GM23338 (cell line): Measurements from ENCODE around the gene SETX. TPM values are rescaled to one million over a fixed set of nuclear protein-coding genes. Genes with fewer than 3 reads are reported as not detected.
A peak's percentile ranks its signal among the peaks of the same experiment; 100 is the strongest.

Experiments
- ATAC-seq: fragments of 200-7000 bp; cut with Tn5 transposase; 3 replicates; pipeline ENCODE4 v1.9.1; 2020
- DNase-seq: peaks from one replicate; pipeline ENCODE4 v3.0.0-alpha.2; 2015; ENCODE audit warnings: low spot score
- H2AFZ ChIP-seq: fragments of 200-600 bp; sonication (generic); 2 replicates; pipeline ENCODE4 v1.8.0; 2016; ENCODE audit warnings: antibody characterized with exemption, mild to moderate bottlenecking, moderate library complexity
- H3F3A ChIP-seq: fragments of 200-600 bp; sonication (generic); replicated peaks from 2 replicates; pipeline ENCODE4 v1.8.0; 2017; ENCODE audit warnings: antibody characterized with exemption, mixed run types, low read depth
- H3K27ac ChIP-seq: fragments of 200-600 bp; sonication (generic); 2 replicates; pipeline ENCODE4 v1.6.1; 2016; ENCODE audit warnings: low read depth
- H3K27me3 ChIP-seq: fragments of 200-600 bp; sonication (generic); 2 replicates; pipeline ENCODE4 v1.8.0; 2016; ENCODE audit warnings: mild to moderate bottlenecking, mixed run types, moderate library complexity; ENCODE audit not compliant: insufficient read depth
- H3K36me3 ChIP-seq: fragments of 200-600 bp; sonication (generic); 2 replicates; pipeline ENCODE4 v1.8.0; 2016; ENCODE audit warnings: mild to moderate bottlenecking; ENCODE audit not compliant: insufficient read depth
- H3K4me1 ChIP-seq: fragments of 200-600 bp; sonication (generic); 2 replicates; pipeline ENCODE4 v1.8.0; 2016; ENCODE audit warnings: mild to moderate bottlenecking, moderate library complexity; ENCODE audit not compliant: insufficient read depth
- H3K4me2 ChIP-seq: fragments of 200-600 bp; sonication (generic); 2 replicates; pipeline ENCODE4 v1.7.1; 2017; ENCODE audit warnings: mixed run types
- H3K4me3 ChIP-seq: fragments of 200-600 bp; sonication (generic); 2 replicates; pipeline ENCODE4 v1.6.1; 2016; ENCODE audit warnings: mixed run types
- H3K79me2 ChIP-seq: fragments of 200-600 bp; sonication (generic); replicated peaks from 2 replicates; pipeline ENCODE4 v1.8.0; 2017; ENCODE audit warnings: mild to moderate bottlenecking; ENCODE audit not compliant: insufficient read depth
- H3K9me2 ChIP-seq: fragments of 200-600 bp; sonication (generic); 2 replicates; pipeline ENCODE4 v1.8.0; 2017; ENCODE audit not compliant: insufficient read depth
- H4K20me1 ChIP-seq: fragments of 200-600 bp; sonication (generic); replicated peaks from 2 replicates; pipeline ENCODE4 v1.8.0; 2017; ENCODE audit warnings: mild to moderate bottlenecking; ENCODE audit not compliant: insufficient read depth
- H3K27ac Mint-ChIP-seq: 2 replicates; pipeline ENCODE4 v1.8.0; 2020; ENCODE audit warnings: inconsistent platforms, mild to moderate bottlenecking, moderate library complexity, mixed read lengths
- H3K27me3 Mint-ChIP-seq: 3 replicates; pipeline ENCODE4 v1.8.0; 2022; ENCODE audit warnings: low read depth, mild to moderate bottlenecking, moderate library complexity, mixed read lengths, inconsistent platforms; ENCODE audit not compliant: insufficient read depth, poor library complexity
- H3K36me3 Mint-ChIP-seq: 3 replicates; pipeline ENCODE4 v1.8.0; 2021; ENCODE audit warnings: low read depth, mild to moderate bottlenecking, inconsistent platforms, moderate library complexity, mixed read lengths
- H3K4me1 Mint-ChIP-seq: 3 replicates; pipeline ENCODE4 v1.8.0; 2020; ENCODE audit warnings: mild to moderate bottlenecking, inconsistent platforms, mixed read lengths
- H3K4me3 Mint-ChIP-seq: 3 replicates; pipeline ENCODE4 v1.8.0; 2021; ENCODE audit warnings: moderate library complexity, mild to moderate bottlenecking, inconsistent platforms, mixed read lengths
- H3K9me3 Mint-ChIP-seq: 3 replicates; pipeline ENCODE4 v1.8.0; 2020; ENCODE audit warnings: moderate library complexity, mild to moderate bottlenecking, inconsistent platforms, mixed read lengths
- CREB1 ChIP-seq: fragments of 250-450 bp; sonication (Bioruptor Pico); IDR thresholded peaks from 2 replicates; pipeline ENCODE4 v1.5.0; 2020; ENCODE audit warnings: low read depth, mild to moderate bottlenecking, moderate library complexity
- EZH2 ChIP-seq: fragments of 200-600 bp; sonication (generic); IDR thresholded peaks from one replicate; pipeline ENCODE4 v1.8.0; 2017; ENCODE audit warnings: antibody characterized with exemption, mild to moderate bottlenecking, low read depth; ENCODE audit not compliant: unreplicated experiment
- EZH2phosphoT487 ChIP-seq: fragments of 200-600 bp; sonication (generic); IDR thresholded peaks from one replicate; pipeline ENCODE4 v1.8.1; 2018; ENCODE audit warnings: antibody characterized with exemption; ENCODE audit not compliant: unreplicated experiment
- JUNB ChIP-seq: IDR thresholded peaks from one replicate; pipeline ENCODE4 v1.6.1; 2016; ENCODE audit warnings: antibody characterized with exemption; ENCODE audit not compliant: unreplicated experiment
- NANOG ChIP-seq: IDR thresholded peaks from 2 replicates; pipeline ENCODE4 v1.6.1; 2016; ENCODE audit warnings: antibody characterized with exemption, borderline replicate concordance
- STAT1 ChIP-seq: IDR thresholded peaks from one replicate; pipeline ENCODE4 v1.6.1; 2016; ENCODE audit warnings: antibody characterized with exemption; ENCODE audit not compliant: unreplicated experiment
- ZNF114 ChIP-seq: fragments of 250-450 bp; sonication (Bioruptor Pico); IDR thresholded peaks from 2 replicates; pipeline ENCODE4 v1.5.0; 2020; ENCODE audit warnings: mild to moderate bottlenecking, moderate library complexity
- ZNF331 ChIP-seq: fragments of 250-450 bp; sonication (Bioruptor Pico); IDR thresholded peaks from 2 replicates; pipeline ENCODE4 v1.5.0; 2020; ENCODE audit warnings: low read depth, mild to moderate bottlenecking, moderate library complexity
- polyA plus RNA-seq: library from polyadenylated mRNA; unstranded; fragments of >200 nt; fragmentation: Nextera tagmentation; extraction: Ambion mirVana; gene quantifications from 2 replicates; pipeline ENCODE4 v1.2.1, GENCODE V29; 2016
- total RNA-seq: library from RNA; depleted of rRNA; stranded (reverse); fragments of >200 nt; shearing (Covaris generic); gene quantifications from 2 replicates; pipeline ENCODE4 v1.2.3, GENCODE V29; 2014
- TF ChIP-seq, protein P1 (sequence below): fragments of 250-450 bp; sonication (Bioruptor Pico); IDR thresholded peaks from 2 replicates; pipeline ENCODE4 v1.5.0; 2020; ENCODE audit warnings: mild to moderate bottlenecking, moderate library complexity
- TF ChIP-seq, protein P2 (sequence below): IDR thresholded peaks from one replicate; pipeline ENCODE4 v1.6.1; 2018; ENCODE audit warnings: antibody characterized with exemption; ENCODE audit not compliant: unreplicated experiment
- TF ChIP-seq, protein P3 (sequence below): IDR thresholded peaks from 2 replicates; pipeline ENCODE4 v1.6.1; 2016; ENCODE audit warnings: antibody characterized with exemption

SETX gene
- total and polyA plus RNA-seq, 2 experiments from 2014 or later = 17.5 to 49.9 TPM

DNA sequence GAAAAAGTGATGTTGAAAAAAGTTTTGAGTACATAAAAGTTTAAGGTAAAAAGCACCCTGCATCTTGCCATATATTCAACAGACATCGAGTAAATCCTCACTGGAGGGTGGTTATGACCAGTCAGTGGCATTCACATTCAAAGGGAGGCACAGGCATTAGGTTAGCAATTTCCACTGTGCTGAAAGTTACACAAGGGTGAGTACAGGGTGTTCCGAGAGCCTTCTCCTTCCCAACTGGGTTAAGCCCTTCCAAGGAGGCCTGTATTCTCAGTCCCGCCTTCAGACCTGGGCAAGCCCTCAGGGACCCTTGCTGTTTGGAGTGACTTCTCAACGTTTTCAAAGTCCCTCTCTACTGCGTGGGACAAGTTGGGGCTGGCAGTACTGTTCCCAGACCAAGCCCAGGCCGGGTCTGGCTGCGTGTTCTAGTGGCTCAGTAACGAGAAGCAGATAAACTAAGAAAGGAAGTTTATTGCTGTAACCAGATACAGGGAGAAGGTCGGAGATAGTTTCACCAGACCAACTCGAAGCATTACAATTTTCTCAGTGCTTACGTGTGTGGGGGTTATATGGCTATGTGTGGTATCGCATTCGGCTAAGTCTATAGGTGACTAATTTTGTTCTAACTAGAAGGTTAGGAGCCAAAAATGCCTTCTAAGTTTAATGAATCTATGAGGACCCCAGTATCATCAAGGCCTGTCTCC, 13.0 kb upstream of the SETX start:
- ATAC-seq (no peak), DNase-seq (no peak)
- Mint-ChIP-seq H3K27ac (no peak overlapping the region), H3K4me1 (peaks cover 3% of the 10 kb centered on the region; the same call in 2 of the 3 replicates), H3K9me3 (no peaks in the 10 kb centered on the region), H3K27me3 (peaks cover 7% of the 10 kb centered on the region), H3K4me3 (no peak overlapping the region), H3K36me3 (no peaks in the 10 kb centered on the region)
- H3K4me3 ChIP-seq = no peak overlapping the region
- no peaks in the 10 kb centered on the region for H4K20me1 ChIP-seq
- no peaks in the 10 kb centered on the region for H3K9me2 ChIP-seq
- peak overlapping the region; percentile 47; the same call in 1 of the 2 replicates for H2AFZ ChIP-seq
- no peaks in the 10 kb centered on the region for H3K36me3 ChIP-seq
- no peak overlapping the region for H3K4me2 ChIP-seq
- no peaks in the 10 kb centered on the region for H3K27me3 ChIP-seq
- TF ChIP-seq ZNF331 (CRISPR knock-in tag) (no peak), EZH2 (no peak), EZH2phosphoT487 (no peak), STAT1 (no peak), JUNB (no peak), CREB1 (CRISPR knock-in tag) (no peak), ZNF114 (CRISPR knock-in tag) (no peak), NANOG (no peak)
- TF ChIP-seq, protein P1, sequence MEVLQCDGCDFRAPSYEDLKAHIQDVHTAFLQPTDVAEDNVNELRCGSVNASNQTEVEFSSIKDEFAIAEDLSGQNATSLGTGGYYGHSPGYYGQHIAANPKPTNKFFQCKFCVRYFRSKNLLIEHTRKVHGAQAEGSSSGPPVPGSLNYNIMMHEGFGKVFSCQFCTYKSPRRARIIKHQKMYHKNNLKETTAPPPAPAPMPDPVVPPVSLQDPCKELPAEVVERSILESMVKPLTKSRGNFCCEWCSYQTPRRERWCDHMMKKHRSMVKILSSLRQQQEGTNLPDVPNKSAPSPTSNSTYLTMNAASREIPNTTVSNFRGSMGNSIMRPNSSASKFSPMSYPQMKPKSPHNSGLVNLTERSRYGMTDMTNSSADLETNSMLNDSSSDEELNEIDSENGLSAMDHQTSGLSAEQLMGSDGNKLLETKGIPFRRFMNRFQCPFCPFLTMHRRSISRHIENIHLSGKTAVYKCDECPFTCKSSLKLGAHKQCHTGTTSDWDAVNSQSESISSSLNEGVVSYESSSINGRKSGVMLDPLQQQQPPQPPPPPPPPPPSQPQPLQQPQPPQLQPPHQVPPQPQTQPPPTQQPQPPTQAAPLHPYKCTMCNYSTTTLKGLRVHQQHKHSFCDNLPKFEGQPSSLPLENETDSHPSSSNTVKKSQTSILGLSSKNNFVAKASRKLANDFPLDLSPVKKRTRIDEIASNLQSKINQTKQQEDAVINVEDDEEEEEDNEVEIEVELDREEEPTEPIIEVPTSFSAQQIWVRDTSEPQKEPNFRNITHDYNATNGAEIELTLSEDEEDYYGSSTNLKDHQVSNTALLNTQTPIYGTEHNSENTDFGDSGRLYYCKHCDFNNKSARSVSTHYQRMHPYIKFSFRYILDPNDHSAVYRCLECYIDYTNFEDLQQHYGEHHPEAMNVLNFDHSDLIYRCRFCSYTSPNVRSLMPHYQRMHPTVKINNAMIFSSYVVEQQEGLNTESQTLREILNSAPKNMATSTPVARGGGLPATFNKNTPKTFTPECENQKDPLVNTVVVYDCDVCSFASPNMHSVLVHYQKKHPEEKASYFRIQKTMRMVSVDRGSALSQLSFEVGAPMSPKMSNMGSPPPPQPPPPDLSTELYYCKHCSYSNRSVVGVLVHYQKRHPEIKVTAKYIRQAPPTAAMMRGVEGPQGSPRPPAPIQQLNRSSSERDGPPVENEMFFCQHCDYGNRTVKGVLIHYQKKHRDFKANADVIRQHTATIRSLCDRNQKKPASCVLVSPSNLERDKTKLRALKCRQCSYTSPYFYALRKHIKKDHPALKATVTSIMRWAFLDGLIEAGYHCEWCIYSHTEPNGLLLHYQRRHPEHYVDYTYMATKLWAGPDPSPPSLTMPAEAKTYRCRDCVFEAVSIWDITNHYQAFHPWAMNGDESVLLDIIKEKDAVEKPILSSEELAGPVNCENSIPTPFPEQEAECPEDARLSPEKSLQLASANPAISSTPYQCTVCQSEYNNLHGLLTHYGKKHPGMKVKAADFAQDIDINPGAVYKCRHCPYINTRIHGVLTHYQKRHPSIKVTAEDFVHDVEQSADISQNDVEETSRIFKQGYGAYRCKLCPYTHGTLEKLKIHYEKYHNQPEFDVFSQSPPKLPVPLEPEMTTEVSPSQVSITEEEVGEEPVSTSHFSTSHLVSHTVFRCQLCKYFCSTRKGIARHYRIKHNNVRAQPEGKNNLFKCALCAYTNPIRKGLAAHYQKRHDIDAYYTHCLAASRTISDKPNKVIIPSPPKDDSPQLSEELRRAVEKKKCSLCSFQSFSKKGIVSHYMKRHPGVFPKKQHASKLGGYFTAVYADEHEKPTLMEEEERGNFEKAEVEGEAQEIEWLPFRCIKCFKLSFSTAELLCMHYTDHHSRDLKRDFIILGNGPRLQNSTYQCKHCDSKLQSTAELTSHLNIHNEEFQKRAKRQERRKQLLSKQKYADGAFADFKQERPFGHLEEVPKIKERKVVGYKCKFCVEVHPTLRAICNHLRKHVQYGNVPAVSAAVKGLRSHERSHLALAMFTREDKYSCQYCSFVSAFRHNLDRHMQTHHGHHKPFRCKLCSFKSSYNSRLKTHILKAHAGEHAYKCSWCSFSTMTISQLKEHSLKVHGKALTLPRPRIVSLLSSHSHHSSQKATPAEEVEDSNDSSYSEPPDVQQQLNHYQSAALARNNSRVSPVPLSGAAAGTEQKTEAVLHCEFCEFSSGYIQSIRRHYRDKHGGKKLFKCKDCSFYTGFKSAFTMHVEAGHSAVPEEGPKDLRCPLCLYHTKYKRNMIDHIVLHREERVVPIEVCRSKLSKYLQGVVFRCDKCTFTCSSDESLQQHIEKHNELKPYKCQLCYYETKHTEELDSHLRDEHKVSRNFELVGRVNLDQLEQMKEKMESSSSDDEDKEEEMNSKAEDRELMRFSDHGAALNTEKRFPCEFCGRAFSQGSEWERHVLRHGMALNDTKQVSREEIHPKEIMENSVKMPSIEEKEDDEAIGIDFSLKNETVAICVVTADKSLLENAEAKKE (CRISPR knock-in tag) = no peak
- TF ChIP-seq, protein P2, sequence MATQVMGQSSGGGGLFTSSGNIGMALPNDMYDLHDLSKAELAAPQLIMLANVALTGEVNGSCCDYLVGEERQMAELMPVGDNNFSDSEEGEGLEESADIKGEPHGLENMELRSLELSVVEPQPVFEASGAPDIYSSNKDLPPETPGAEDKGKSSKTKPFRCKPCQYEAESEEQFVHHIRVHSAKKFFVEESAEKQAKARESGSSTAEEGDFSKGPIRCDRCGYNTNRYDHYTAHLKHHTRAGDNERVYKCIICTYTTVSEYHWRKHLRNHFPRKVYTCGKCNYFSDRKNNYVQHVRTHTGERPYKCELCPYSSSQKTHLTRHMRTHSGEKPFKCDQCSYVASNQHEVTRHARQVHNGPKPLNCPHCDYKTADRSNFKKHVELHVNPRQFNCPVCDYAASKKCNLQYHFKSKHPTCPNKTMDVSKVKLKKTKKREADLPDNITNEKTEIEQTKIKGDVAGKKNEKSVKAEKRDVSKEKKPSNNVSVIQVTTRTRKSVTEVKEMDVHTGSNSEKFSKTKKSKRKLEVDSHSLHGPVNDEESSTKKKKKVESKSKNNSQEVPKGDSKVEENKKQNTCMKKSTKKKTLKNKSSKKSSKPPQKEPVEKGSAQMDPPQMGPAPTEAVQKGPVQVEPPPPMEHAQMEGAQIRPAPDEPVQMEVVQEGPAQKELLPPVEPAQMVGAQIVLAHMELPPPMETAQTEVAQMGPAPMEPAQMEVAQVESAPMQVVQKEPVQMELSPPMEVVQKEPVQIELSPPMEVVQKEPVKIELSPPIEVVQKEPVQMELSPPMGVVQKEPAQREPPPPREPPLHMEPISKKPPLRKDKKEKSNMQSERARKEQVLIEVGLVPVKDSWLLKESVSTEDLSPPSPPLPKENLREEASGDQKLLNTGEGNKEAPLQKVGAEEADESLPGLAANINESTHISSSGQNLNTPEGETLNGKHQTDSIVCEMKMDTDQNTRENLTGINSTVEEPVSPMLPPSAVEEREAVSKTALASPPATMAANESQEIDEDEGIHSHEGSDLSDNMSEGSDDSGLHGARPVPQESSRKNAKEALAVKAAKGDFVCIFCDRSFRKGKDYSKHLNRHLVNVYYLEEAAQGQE = no peak
- TF ChIP-seq, protein P3, sequence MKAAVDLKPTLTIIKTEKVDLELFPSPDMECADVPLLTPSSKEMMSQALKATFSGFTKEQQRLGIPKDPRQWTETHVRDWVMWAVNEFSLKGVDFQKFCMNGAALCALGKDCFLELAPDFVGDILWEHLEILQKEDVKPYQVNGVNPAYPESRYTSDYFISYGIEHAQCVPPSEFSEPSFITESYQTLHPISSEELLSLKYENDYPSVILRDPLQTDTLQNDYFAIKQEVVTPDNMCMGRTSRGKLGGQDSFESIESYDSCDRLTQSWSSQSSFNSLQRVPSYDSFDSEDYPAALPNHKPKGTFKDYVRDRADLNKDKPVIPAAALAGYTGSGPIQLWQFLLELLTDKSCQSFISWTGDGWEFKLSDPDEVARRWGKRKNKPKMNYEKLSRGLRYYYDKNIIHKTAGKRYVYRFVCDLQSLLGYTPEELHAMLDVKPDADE = no peak
- no peaks in the 10 kb centered on the region for H3F3A ChIP-seq
- no peaks in the 10 kb centered on the region for H3K79me2 ChIP-seq
- no peak overlapping the region for H3K27ac ChIP-seq
- no peaks in the 10 kb centered on the region for H3K4me1 ChIP-seq
